ENCODE data around the gene SMG5.

DNA sequence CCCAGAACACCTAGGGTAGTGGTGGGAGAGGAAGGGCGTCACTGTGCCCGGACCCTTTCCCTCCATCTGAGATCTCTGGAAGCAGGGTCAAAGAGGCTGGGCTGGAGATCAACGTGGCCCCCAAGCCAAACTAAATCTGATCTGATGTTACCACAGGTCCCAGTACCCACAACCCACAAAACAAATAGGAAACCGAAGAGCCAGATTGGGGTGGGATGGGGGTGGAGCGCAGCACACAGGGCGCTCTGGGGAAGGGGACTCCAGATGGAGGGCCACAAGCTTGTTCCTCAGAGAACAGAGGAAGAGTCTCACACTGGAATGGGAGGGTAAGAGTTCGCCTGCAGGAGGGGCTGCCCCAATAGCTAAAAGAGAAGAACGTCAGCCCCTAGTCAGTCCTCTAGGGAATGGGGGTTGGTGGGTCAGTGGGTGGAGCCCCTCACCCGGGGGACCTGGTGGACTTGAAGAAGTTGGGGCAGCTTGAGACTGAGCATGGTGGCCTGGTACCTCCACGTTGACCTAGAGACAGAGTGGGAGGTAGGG, 36.3 kb downstream of the SMG5 start:
- TF ChIP-seq CTCF (IDR thresholded peaks at IDR 0.05), result no peak
- TF ChIP-seq POLR2A (IDR thresholded peaks at IDR 0.05), result no peak

All from thyroid gland (tissue), 4 donors.